Activated CD4-positive, alpha-beta T cell treated with anti-CD3 and anti-CD28 coated beads, Interleukin-2, amount 10 ng/mL, durations not matched to agents 7 days and 5 days (primary cell): ENCODE measurements around the gene CLDN6. TPM values are rescaled to one million over a fixed set of nuclear protein-coding genes. Genes with fewer than 3 reads are reported as not detected.
A peak's percentile ranks its signal among the peaks of the same experiment; 100 is the strongest.
"Not testable (repeated sequence)": the region's sequence is repeated elsewhere in the genome, so short reads cannot be mapped to it uniquely, and the experiment has no call there.

Source experiments
- CTCF ChIA-PET: fragments of 350-600 bp; sonication (Branson Sonifier 250); formaldehyde crosslinking; loops from one replicate; lab custom pipeline; 2021; ENCODE audit warnings: antibody characterized with exemption; lab: Charles Lee
- POLR2A ChIA-PET: fragments of 350-600 bp; sonication (Branson Sonifier 250); formaldehyde crosslinking; loops from one replicate; lab custom pipeline; 2021; ENCODE audit warnings: antibody characterized with exemption; lab: Charles Lee
- DNase-seq: peaks from one replicate; pipeline ENCODE4 v3.0.0-alpha.2; 2020
- H3K27ac Mint-ChIP-seq: one replicate; pipeline ENCODE4 v1.8.0; 2021; ENCODE audit warnings: mild to moderate bottlenecking, moderate library complexity, mixed read lengths
- H3K27me3 Mint-ChIP-seq: one replicate; pipeline ENCODE4 v1.8.0; 2021; ENCODE audit warnings: mixed read lengths
- H3K36me3 Mint-ChIP-seq: one replicate; pipeline ENCODE4 v1.8.0; 2021; ENCODE audit warnings: low read depth, mixed read lengths
- H3K4me1 Mint-ChIP-seq: one replicate; pipeline ENCODE4 v1.8.0; 2021; ENCODE audit warnings: mixed read lengths
- H3K4me3 Mint-ChIP-seq: one replicate; pipeline ENCODE4 v1.8.0; 2021; ENCODE audit warnings: mild to moderate bottlenecking, moderate library complexity, mixed read lengths
- H3K9me3 Mint-ChIP-seq: one replicate; pipeline ENCODE4 v1.8.0; 2021; ENCODE audit warnings: mixed read lengths
- total RNA-seq, 2 experiments: library from RNA; stranded (reverse); gene quantifications; one replicate each; pipeline ENCODE4 v1.2.3, GENCODE V29; 2021

CLDN6 gene
- total RNA-seq, 2 experiments from 2014 or later, result not detected

DNA sequence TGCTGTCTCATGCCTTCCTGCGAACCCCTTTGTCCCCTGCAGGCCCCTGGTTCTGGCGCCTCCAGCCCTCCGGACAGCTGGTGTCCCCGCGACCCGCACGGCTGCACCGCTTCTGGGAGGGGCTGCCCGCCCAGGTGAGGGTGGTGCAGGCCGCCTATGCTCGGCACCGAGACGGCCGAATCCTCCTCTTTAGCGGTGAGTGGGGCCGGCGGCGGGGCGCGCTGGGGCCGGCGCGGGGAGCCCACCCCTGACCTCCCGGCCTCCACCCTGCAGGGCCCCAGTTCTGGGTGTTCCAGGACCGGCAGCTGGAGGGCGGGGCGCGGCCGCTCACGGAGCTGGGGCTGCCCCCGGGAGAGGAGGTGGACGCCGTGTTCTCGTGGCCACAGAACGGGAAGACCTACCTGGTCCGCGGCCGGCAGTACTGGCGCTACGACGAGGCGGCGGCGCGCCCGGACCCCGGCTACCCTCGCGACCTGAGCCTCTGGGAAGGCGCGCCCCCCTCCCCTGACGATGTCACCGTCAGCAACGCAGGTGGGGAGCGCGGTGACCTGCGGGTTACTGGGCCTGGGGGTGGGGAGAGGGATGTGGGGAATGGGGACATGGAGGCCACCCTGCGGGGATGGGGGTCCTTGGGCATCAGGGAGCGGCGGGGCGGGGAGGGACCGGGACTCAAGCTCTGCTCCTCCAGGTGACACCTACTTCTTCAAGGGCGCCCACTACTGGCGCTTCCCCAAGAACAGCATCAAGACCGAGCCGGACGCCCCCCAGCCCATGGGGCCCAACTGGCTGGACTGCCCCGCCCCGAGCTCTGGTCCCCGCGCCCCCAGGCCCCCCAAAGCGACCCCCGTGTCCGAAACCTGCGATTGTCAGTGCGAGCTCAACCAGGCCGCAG lies 40.4 kb upstream of the CLDN6 start:
- peak; percentile 64 for DNase-seq
- CTCF ChIA-PET, result interaction anchor here (0.6 to 11.0 kb wide), 30 partner anchors 9 to 217 kb away, joined by 3 to 72 read pairs (median 6); partner anchors contain the start of genes HCFC1R1, THOC6, ZNF205 and ZNF213
- no peaks in the 10 kb centered on the region for H3K27me3 Mint-ChIP-seq
- peak overlapping the region; percentile 93 for H3K4me3 Mint-ChIP-seq
- no peaks in the 10 kb centered on the region for H3K9me3 Mint-ChIP-seq
- POLR2A ChIA-PET, result interaction anchor here (2.3 kb wide), 1 partner anchor 71 kb away, joined by 11 read pairs; no protein-coding TSS in a partner anchor
- H3K27ac Mint-ChIP-seq, result peak overlapping the region; percentile 91
- H3K36me3 Mint-ChIP-seq, result peaks cover 37% of the 10 kb centered on the region
- peaks cover 72% of the 10 kb centered on the region for H3K4me1 Mint-ChIP-seq

DNA sequence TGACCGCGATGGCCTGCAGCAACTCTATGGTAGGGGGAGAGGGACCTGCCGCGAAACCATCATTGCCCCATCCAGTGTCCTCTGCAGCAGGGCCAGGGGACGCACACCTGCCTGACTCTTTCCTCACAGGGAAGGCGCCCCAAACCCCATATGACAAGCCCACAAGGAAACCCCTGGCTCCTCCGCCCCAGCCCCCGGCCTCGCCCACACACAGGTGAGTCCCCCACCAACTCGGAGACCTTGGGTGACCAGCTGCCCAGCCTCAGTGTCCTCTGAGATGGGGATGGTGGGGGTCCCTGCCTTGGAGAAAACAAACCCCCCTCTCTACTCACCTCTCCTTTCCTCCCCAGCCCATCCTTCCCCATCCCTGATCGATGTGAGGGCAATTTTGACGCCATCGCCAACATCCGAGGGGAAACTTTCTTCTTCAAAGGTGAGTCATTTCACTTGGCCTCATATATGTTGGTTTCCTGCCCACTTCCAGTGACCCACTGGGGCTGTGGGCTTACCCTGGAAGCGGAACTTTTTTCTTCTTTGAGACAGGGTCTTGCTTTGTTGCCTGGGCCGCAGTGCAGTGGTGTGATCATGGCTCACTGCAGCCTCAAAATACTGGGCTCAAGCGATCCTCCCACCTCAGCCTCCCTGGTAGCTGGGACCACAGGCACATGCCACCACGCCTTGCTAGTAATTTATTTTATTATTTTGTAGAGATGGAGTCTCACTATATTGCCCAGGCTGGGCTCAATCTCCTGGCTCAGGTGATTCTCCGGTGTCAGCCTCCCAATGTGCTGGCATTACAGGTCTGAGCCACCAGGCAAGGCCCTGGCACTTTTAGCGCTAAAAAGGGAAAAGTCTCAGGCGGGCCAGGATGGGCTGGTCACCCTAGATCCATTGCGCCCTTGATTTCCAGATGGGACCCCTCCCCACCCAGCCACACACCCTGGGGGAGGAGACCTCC lies 39.5 kb upstream of the CLDN6 start:
- no peak for DNase-seq
- H3K4me3 Mint-ChIP-seq, result peak overlapping the region; percentile 93
- ChIA-PET POLR2A (no interaction called here), CTCF (interaction anchor here (0.8 to 11.0 kb wide), 15 partner anchors 8 to 101 kb away, joined by 3 to 72 read pairs (median 11); partner anchors contain the start of genes HCFC1R1, THOC6 and ZSCAN10)
- peaks cover 38% of the 10 kb centered on the region for H3K36me3 Mint-ChIP-seq
- no peaks in the 10 kb centered on the region for H3K27me3 Mint-ChIP-seq
- peaks cover 64% of the 10 kb centered on the region for H3K4me1 Mint-ChIP-seq
- H3K9me3 Mint-ChIP-seq, result no peaks in the 10 kb centered on the region
- peak overlapping the region; percentile 88 for H3K27ac Mint-ChIP-seq

DNA sequence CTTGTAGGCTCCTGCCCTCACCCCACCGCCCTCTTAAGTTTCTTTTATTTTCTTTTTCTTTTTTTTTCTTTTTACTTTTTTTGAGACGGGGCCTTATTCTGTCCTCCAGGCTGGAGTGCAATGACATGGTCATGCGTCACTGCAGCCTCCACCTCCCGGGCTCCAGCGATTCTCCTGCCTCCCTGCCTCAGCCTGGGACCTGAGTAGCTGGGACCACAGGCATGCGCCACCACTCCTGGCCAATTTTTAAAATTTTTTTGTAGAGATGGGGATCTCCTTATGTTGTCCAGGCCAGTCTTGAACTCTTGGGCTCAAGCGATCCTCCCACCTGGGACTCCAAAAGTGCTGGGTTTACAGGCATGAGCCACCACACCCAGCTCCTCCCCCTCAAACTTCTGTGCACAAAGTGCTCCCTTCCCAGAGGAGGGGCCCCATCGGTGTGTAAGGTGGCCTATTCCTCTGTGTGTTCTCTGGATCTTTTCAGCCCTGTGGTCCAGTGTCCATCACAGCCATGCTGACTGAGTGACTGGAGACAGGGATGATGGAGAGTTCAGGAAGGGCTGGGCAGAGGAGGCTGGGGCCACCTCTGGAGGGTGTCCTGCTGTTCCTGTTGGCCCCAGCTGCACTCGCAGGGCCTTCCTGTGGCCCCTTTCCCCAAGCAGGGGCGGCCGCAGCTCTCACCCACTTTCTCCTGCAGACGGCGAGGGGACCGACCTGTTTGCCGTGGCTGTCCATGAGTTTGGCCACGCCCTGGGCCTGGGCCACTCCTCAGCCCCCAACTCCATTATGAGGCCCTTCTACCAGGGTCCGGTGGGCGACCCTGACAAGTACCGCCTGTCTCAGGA lies 38.6 kb upstream of the CLDN6 start:
- H3K4me1 Mint-ChIP-seq, result peaks cover 64% of the 10 kb centered on the region
- ChIA-PET POLR2A (no interaction called here), CTCF (interaction anchor here (1.1 to 6.0 kb wide), 7 partner anchors 9 to 94 kb away, joined by 3 to 67 read pairs (median 5); partner anchors contain the start of gene IL32)
- peak overlapping the region; percentile 88 for H3K27ac Mint-ChIP-seq
- peak overlapping the region; percentile 93 for H3K4me3 Mint-ChIP-seq
- H3K27me3 Mint-ChIP-seq, result no peaks in the 10 kb centered on the region
- DNase-seq, result no peak
- H3K36me3 Mint-ChIP-seq, result peaks cover 45% of the 10 kb centered on the region
- no peaks in the 10 kb centered on the region for H3K9me3 Mint-ChIP-seq

DNA sequence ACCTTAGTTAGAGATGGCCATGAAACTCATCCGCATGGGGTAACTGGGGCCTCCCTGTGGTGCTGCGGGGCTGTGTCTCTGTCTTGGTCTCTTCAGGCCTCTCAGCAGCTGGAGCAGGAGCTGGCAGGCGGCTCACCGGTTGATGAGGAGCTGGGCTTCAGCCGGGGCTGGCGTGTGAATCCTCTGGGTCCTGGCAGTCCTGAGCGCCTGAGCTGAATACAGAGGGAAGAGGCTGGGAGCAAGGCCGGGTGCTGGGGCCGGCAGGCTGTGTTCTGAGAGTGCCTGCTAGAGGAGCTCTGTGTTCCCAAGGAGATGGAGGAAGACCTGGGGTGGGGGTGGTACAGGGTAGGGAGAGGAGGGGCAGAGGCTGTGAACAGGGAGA lies 37.7 kb upstream of the CLDN6 start:
- POLR2A ChIA-PET, H3K27me3 Mint-ChIP-seq, H3K9me3 Mint-ChIP-seq, DNase-seq: not testable (repeated sequence)
- peaks cover 53% of the 10 kb centered on the region for H3K36me3 Mint-ChIP-seq
- CTCF ChIA-PET, result interaction anchor here (1.1 to 6.0 kb wide), 7 partner anchors 10 to 95 kb away, joined by 3 to 67 read pairs (median 5); partner anchors contain the start of gene IL32
- H3K4me3 Mint-ChIP-seq, result peak overlapping the region; percentile 59
- H3K4me1 Mint-ChIP-seq, result peaks cover 72% of the 10 kb centered on the region
- H3K27ac Mint-ChIP-seq, result peak overlapping the region; percentile 88

DNA sequence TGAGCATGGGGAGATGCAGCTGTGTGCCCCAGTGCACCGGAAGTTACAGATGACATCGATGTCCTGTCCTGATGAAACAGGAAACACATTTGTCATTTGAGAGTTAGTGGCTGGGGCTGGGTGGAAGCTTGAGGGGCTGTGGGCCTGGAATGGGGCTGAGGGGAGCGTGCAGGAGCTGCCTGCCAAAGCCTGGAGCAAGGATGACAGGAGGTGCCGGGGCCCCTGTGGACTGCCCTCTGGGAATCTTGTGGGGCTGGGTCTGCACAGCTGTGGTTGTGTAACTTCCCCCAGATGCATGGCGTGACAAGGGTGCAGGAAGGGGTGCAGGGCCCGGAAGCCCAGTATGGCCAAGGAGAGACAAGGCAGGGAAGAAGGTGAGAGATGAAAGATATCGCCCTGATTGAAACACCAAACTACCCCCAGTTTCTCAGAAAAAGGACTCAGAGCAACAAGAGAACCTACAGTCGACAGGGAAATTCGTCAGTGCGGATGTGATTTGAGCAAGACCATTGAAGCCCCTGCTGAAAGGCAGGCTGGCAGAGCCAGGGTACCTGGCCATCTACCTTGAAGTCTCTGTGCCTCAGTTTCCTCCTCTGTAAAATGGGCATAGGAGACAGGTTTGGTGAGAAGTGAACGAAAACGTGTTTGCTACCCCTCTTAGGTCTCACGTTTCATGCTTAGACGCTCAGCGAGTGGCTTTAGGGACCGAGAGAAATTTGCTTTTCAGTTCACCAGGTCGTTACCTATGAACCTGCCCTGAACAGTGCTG lies 37.2 kb upstream of the CLDN6 start:
- H3K4me1 Mint-ChIP-seq, result peaks cover 71% of the 10 kb centered on the region
- no peaks in the 10 kb centered on the region for H3K27me3 Mint-ChIP-seq
- H3K9me3 Mint-ChIP-seq, result no peaks in the 10 kb centered on the region
- peak overlapping the region; percentile 59 for H3K4me3 Mint-ChIP-seq
- POLR2A ChIA-PET, result no interaction called here
- DNase-seq, result peak; percentile 52
- CTCF ChIA-PET, result interaction anchor here (0.9 to 6.0 kb wide), 6 partner anchors 10 to 74 kb away, joined by 3 to 67 read pairs (median 5); partner anchors contain the start of gene IL32
- peaks cover 55% of the 10 kb centered on the region for H3K36me3 Mint-ChIP-seq
- peak overlapping the region; percentile 88 for H3K27ac Mint-ChIP-seq

DNA sequence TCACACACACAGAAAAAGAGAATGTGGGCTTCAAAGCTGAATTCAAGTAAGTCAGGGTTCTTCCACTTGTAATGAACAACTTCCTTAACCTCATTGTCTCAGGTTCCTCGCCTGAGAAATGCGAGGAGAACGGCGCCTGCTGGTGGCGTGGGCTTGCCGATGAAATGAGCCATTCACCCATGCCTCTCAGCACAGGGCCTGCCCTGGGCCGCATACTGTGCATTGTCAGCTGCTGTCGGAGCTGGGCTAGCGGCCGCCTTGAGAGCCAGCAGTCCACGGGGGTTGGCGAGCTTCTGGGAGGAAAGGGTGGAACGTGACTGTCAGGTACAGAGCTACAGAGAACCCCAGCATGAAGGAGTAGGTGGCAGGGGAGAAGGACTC lies 35.3 kb upstream of the CLDN6 start:
- CTCF ChIA-PET, DNase-seq, H3K27ac Mint-ChIP-seq, H3K9me3 Mint-ChIP-seq, H3K4me3 Mint-ChIP-seq, POLR2A ChIA-PET, H3K27me3 Mint-ChIP-seq: not testable (repeated sequence)
- peaks cover 75% of the 10 kb centered on the region for H3K4me1 Mint-ChIP-seq
- H3K36me3 Mint-ChIP-seq, result peaks cover 53% of the 10 kb centered on the region

DNA sequence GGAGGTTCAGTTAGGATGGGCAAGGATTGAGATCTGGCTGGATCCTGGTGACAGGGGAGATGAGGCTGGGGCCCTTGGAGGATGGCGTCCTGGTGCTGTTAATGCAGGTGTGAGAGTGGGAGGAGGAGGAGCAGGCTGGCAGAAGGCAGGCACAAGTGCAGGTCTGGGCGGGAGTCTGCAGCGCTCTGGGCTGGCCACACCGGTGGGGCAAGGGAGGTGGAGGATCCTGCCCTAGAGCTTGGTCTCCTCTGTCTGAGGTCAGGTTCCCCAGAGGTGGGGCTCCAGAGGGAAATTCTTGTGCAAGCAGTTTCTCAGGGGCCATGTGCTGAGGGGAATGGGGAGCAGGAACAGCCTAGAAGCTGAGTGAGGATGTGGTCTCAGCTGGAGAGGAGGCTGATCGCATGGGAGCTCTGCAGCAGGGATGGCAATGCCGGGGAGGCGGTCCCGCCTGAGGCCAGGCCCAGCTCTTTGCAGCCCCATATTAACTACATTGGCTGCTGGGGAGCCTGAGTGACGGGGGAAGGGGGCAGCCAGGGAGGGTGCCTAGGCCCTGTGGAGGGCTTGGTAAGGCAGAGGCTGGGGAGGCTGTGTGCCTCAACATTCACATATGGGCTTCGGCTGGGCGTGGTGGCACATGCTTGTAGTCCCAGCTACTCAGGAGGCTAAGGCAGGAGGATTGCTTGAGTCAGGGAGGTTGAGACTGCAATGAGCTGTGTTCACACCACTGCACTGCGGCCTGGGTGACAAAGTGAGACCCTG lies 34.8 kb upstream of the CLDN6 start:
- peak overlapping the region; percentile 26 for H3K27ac Mint-ChIP-seq
- POLR2A ChIA-PET, H3K4me3 Mint-ChIP-seq, H3K27me3 Mint-ChIP-seq, H3K9me3 Mint-ChIP-seq: not testable (repeated sequence)
- peaks cover 53% of the 10 kb centered on the region for H3K36me3 Mint-ChIP-seq
- peaks cover 76% of the 10 kb centered on the region for H3K4me1 Mint-ChIP-seq
- DNase-seq, result peak; percentile 46
- CTCF ChIA-PET, result interaction anchor here (2.0 kb wide), 1 partner anchor 77 kb away, joined by 7 read pairs; no protein-coding TSS in a partner anchor

DNA sequence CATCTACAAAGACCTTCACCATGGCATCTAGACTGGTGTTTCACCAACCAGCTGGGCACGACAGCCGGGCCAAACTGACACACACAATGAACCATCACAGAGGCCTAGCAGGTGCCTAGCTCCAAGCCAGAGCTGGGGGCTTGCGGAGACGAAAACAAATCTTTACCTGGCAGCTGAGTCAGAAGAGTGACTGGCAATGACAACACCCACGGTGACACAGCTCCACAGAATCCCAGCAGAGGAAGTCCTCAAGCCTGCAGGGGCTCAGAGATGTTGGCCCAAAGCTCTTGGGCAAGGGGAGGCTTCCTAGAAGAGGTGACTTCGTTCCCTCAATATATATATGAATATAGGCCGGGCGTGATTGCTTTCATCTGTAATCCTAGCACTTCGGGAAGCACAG lies 33.5 kb upstream of the CLDN6 start:
- Mint-ChIP-seq H3K4me3 (no peak overlapping the region), H3K36me3 (peaks cover 41% of the 10 kb centered on the region), H3K9me3 (no peaks in the 10 kb centered on the region), H3K27ac (no peak overlapping the region), H3K4me1 (peaks cover 68% of the 10 kb centered on the region), H3K27me3 (peaks cover 12% of the 10 kb centered on the region)
- ChIA-PET CTCF (interaction anchor here (0.9 to 5.5 kb wide), 6 partner anchors 8 to 83 kb away, joined by 3 to 25 read pairs (median 5); partner anchors contain the start of gene ZNF213), POLR2A (no interaction called here)
- DNase-seq, result no peak

DNA sequence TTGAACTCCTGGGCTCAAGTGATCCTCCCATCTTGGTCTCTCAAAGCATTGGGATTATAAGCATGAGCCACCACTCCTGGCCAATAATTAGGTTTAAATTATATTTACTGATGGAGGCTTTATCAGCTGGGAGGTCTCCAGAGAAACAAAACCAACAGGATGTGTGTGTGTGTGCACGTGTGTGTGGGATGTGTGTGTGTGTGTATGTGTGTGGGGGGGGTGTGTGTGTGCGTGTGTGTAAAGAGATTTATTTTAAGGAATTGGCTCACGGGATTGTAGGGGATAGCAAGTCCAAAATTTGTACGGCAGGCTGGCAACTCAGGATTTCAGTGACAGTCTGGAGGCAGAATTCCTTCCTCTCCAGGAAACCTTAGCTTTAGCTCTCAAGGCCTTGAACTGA lies 33.0 kb upstream of the CLDN6 start:
- peaks cover 12% of the 10 kb centered on the region for H3K27me3 Mint-ChIP-seq
- ChIA-PET POLR2A (no interaction called here), CTCF (interaction anchor here (0.6 to 5.5 kb wide), 9 partner anchors 8 to 84 kb away, joined by 3 to 25 read pairs (median 3); partner anchors contain the start of gene ZNF213)
- peaks cover 39% of the 10 kb centered on the region for H3K36me3 Mint-ChIP-seq
- no peaks in the 10 kb centered on the region for H3K9me3 Mint-ChIP-seq
- peak overlapping the region; percentile 31 for H3K27ac Mint-ChIP-seq
- peaks cover 64% of the 10 kb centered on the region for H3K4me1 Mint-ChIP-seq
- H3K4me3 Mint-ChIP-seq, result no peak overlapping the region
- DNase-seq, result no peak

DNA sequence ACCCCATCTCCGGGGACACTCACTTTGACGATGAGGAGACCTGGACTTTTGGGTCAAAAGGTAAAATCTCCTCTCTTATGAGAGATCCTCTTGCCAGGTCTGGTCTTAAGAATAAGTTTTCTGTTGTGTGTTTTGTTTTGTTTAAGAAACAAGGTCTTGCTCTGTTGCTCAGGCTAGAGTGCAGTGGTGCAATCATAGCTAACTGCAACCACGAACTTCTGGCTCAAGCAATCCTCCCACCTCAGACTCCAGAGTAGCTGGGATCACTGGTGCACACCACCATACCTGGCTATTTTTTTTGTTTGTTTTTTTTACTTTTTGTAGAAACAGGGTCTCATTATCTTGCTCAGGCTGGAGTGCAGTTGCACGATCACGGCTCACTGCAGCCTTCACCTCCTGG lies 32.5 kb upstream of the CLDN6 start:
- POLR2A ChIA-PET, result no interaction called here

More for the DNA sequence above, 32.5 kb upstream of the CLDN6 start:
- H3K36me3 Mint-ChIP-seq, result peaks cover 35% of the 10 kb centered on the region
- H3K4me3 Mint-ChIP-seq, result no peak overlapping the region
- CTCF ChIA-PET, result interaction anchor here (0.6 to 5.5 kb wide), 6 partner anchors 9 to 47 kb away, joined by 3 to 33 read pairs (median 3); no protein-coding TSS in a partner anchor
- peaks cover 60% of the 10 kb centered on the region for H3K4me1 Mint-ChIP-seq
- no peaks in the 10 kb centered on the region for H3K9me3 Mint-ChIP-seq
- H3K27ac Mint-ChIP-seq, result peak overlapping the region; percentile 31
- H3K27me3 Mint-ChIP-seq, result peaks cover 14% of the 10 kb centered on the region
- no peak for DNase-seq
